PC-9 (cell line): ENCODE measurements around the gene COL6A1. TPM values are rescaled to one million over a fixed set of nuclear protein-coding genes. Genes with fewer than 3 reads are reported as not detected.

Experiments used
- BruUV-seq: library from RNA; stranded (reverse); fragments of 400-500 nt; replicated peaks from 2 replicates; lab custom pipeline; 2021; lab: Mats Ljungman, UMichigan
- CTCF ChIA-PET: fragments of 300-600 bp; sonication (Branson Sonifier 250); formaldehyde crosslinking; loops from one replicate; lab custom pipeline; 2022; ENCODE audit warnings: antibody characterized with exemption; lab: Charles Lee
- POLR2A ChIA-PET: fragments of 300-600 bp; sonication (Branson Sonifier 250); formaldehyde crosslinking; loops from one replicate; lab custom pipeline; 2022; ENCODE audit warnings: antibody characterized with exemption; ENCODE audit not compliant: unreplicated experiment; lab: Charles Lee
- DNase-seq, 2 experiments: peaks; one replicate each; pipeline versions ENCODE4 v3.0.0 to v3.0.0-alpha.2; 2015 to 2022; ENCODE audit warnings: mixed read lengths in 1 of 2
- H2AFZ ChIP-seq: fragments of 200-600 bp; sonication (generic); 2 replicates; pipeline ENCODE4 v1.8.1; 2017; ENCODE audit warnings: antibody characterized with exemption
- H3F3A ChIP-seq: fragments of 200-600 bp; sonication (generic); 2 replicates; pipeline ENCODE4 v1.8.1; 2017; ENCODE audit warnings: antibody characterized with exemption, mild to moderate bottlenecking, low read depth; ENCODE audit not compliant: insufficient read depth
- H3K27ac ChIP-seq: fragments of 200-600 bp; sonication (generic); 2 replicates; pipeline ENCODE4 v1.6.1; 2016; ENCODE audit warnings: mixed run types
- H3K27me3 ChIP-seq: fragments of 200-600 bp; sonication (generic); 2 replicates; pipeline ENCODE4 v1.6.1; 2016; ENCODE audit warnings: low read depth, mixed run types; ENCODE audit not compliant: insufficient read depth
- H3K36me3 ChIP-seq: fragments of 200-600 bp; sonication (generic); 2 replicates; pipeline ENCODE4 v1.6.1; 2016; ENCODE audit warnings: low read depth, mixed run types
- H3K4me1 ChIP-seq: fragments of 200-600 bp; sonication (generic); replicated peaks from 2 replicates; pipeline ENCODE4 v1.6.1; 2016; ENCODE audit warnings: mixed run types; ENCODE audit not compliant: insufficient read depth
- H3K4me2 ChIP-seq: fragments of 200-600 bp; sonication (generic); 2 replicates; pipeline ENCODE4 v1.6.1; 2017; ENCODE audit warnings: mixed run types
- H3K4me3 ChIP-seq: fragments of 200-600 bp; sonication (generic); 2 replicates; pipeline ENCODE4 v1.6.1; 2016; ENCODE audit warnings: mixed run types
- H3K79me2 ChIP-seq: fragments of 200-600 bp; sonication (generic); 2 replicates; pipeline ENCODE4 v1.6.1; 2017; ENCODE audit warnings: low read depth, mixed run types
- H3K9me2 ChIP-seq: fragments of 200-600 bp; sonication (generic); 2 replicates; pipeline ENCODE4 v1.8.1; 2017; ENCODE audit warnings: mild to moderate bottlenecking; ENCODE audit not compliant: insufficient read depth
- H3K9me3 ChIP-seq: fragments of 200-600 bp; sonication (generic); 2 replicates; pipeline ENCODE4 v1.8.1; 2016; ENCODE audit warnings: low read depth; ENCODE audit not compliant: insufficient read depth
- H4K20me1 ChIP-seq: fragments of 200-600 bp; sonication (generic); 2 replicates; pipeline ENCODE4 v1.8.1; 2017; ENCODE audit not compliant: insufficient read depth
- CTCF ChIP-seq: fragments of 200-600 bp; sonication (generic); conservative IDR thresholded peaks from 2 replicates; pipeline ENCODE4 v1.6.1; 2017; ENCODE audit warnings: mixed run types, antibody characterized with exemption, mild to moderate bottlenecking, moderate library complexity
- EZH2 ChIP-seq: fragments of 200-600 bp; sonication (generic); IDR thresholded peaks from 2 replicates; pipeline ENCODE4 v1.8.0; 2017; ENCODE audit warnings: antibody characterized with exemption, low read depth
- intact Hi-C: fragments of 100-400 bp; cut with micrococcal nuclease; formaldehyde crosslinking; loops from one replicate; pipeline ENCODE4 v1.10.0; 2022; ENCODE audit not compliant: unreplicated experiment
- total RNA-seq: library from RNA; stranded (reverse); gene quantifications from 2 replicates; pipeline ENCODE4 v1.2.3, GENCODE V29; 2021

The COL6A1 gene
- total RNA-seq, 1 experiment from 2014 or later = 43.1 TPM

GRCh38 chr21:46014828-46015227 is 33.3 kb downstream of the COL6A1 start:
- H3K27me3 ChIP-seq = no peaks in the 10 kb centered on the region
- no peak overlapping the region for H3K4me2 ChIP-seq
- intact Hi-C loops = no loop called here
- no peak for TF ChIP-seq CTCF
- TF ChIP-seq EZH2 = no peak
- POLR2A ChIA-PET = no interaction called here
- no peak overlapping the region for H3K27ac ChIP-seq
- DNase-seq = no peak
- BruUV-seq = no TSS peak
- H3K9me2 ChIP-seq = no peaks in the 10 kb centered on the region
- CTCF ChIA-PET = no interaction called here
- no peak overlapping the region for H3K4me3 ChIP-seq
- no peak overlapping the region for H2AFZ ChIP-seq
- H3K9me3 ChIP-seq = no peaks in the 10 kb centered on the region
- H3K4me1 ChIP-seq = no peaks in the 10 kb centered on the region
- no peaks in the 10 kb centered on the region for H3K36me3 ChIP-seq
- no peaks in the 10 kb centered on the region; the same call in 1 of the 2 replicates for H3F3A ChIP-seq
- no peaks in the 10 kb centered on the region for H4K20me1 ChIP-seq
- H3K79me2 ChIP-seq = no peaks in the 10 kb centered on the region

DNA sequence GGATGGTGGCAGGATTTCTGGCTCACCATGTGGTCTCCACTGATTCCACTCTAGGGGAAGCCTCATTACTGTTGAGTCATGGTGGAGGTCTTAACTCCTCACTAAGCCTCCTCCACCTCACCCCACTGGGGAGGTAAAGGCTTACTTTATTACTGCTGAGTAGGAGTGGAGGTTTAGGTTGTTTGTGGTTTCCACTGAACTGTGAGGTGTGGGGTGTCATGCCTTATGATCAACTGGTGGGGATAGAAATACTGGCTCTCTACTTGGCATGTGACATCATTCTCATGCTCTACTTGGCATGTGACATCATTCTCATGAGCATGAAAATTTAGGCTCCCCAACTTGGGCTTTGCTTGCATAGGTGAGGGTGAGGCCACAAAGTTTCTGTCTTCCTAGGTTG is 35.6 kb downstream of the COL6A1 start:
- H3F3A ChIP-seq = no peaks in the 10 kb centered on the region
- no peak for DNase-seq
- intact Hi-C loops = no loop called here
- ChIA-PET CTCF (no interaction called here), POLR2A (no interaction called here)
- H3K79me2 ChIP-seq = no peaks in the 10 kb centered on the region
- TF ChIP-seq EZH2 = no peak
- TF ChIP-seq CTCF = no peak
- no peak overlapping the region for H3K27ac ChIP-seq
- no peaks in the 10 kb centered on the region for H3K27me3 ChIP-seq
- no peak overlapping the region for H2AFZ ChIP-seq
- no peaks in the 10 kb centered on the region for H3K36me3 ChIP-seq
- BruUV-seq = no TSS peak
- no peaks in the 10 kb centered on the region for H3K9me2 ChIP-seq
- no peak overlapping the region for H3K4me2 ChIP-seq
- H4K20me1 ChIP-seq = no peaks in the 10 kb centered on the region
- H3K4me3 ChIP-seq = no peak overlapping the region
- H3K9me3 ChIP-seq = no peaks in the 10 kb centered on the region
- H3K4me1 ChIP-seq = no peaks in the 10 kb centered on the region

DNA sequence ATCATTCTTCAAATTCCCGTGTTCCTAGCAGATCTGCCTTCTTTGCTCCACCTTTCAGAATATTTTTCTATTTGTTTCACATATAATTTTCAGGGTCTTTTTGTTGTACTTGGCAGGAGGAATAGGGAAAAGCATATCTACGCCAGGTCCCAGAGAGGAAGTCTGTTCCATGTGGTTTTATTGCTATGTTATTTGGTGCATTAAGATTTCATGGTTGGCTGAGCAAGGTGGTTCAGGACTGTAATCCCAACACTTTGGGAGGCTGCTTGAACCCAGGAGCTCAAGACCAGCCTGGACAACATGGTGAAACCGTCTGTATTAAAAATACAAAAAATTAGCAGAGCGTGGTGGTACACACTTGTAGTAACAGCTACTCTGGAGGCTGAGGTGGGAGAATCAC is 36.1 kb downstream of the COL6A1 start:
- no peaks in the 10 kb centered on the region for H3K79me2 ChIP-seq
- ChIA-PET CTCF (no interaction called here), POLR2A (no interaction called here)
- H3F3A ChIP-seq = no peaks in the 10 kb centered on the region
- H4K20me1 ChIP-seq = no peaks in the 10 kb centered on the region
- TF ChIP-seq EZH2 (no peak), CTCF (no peak)
- no peak overlapping the region for H2AFZ ChIP-seq
- intact Hi-C loops = no loop called here
- no peak for DNase-seq
- no peaks in the 10 kb centered on the region for H3K9me2 ChIP-seq
- BruUV-seq = no TSS peak
- H3K27me3 ChIP-seq = no peaks in the 10 kb centered on the region
- no peaks in the 10 kb centered on the region for H3K4me1 ChIP-seq
- H3K4me3 ChIP-seq = no peak overlapping the region
- no peak overlapping the region for H3K4me2 ChIP-seq
- no peaks in the 10 kb centered on the region for H3K36me3 ChIP-seq
- H3K9me3 ChIP-seq = no peaks in the 10 kb centered on the region
- H3K27ac ChIP-seq = no peak overlapping the region
